ENCODE measurements around the gene KIAA1217.

Gene KIAA1217

GRCh38 chr10:24340883-24341282 lies 131.9 kb downstream of the KIAA1217 start:
- ChIA-PET POLR2A (no interaction called here), CTCF (no interaction called here)
- no peaks in the 10 kb centered on the region for H3K4me1 ChIP-seq (ENCODE audit: control insufficient read depth, insufficient read depth, low read length)
- no peaks in the 10 kb centered on the region for H3K36me3 ChIP-seq (ENCODE audit: control insufficient read depth in 2 of 2, insufficient read depth in 1 of 2, low read length in 2 of 2)
- H3K4me3 ChIP-seq (ENCODE audit: low read depth, low read length) = no peak overlapping the region
- no peak for TF ChIP-seq YY1 (tag by site-specific recombination; IDR thresholded peaks at IDR 0.05)
- TF ChIP-seq ZSCAN4 (tag by site-specific recombination; IDR thresholded peaks at IDR 0.05) = no peak
- TF ChIP-seq ZXDB (tag by site-specific recombination; IDR thresholded peaks at IDR 0.05) = no peak
- TF ChIP-seq ZNF549 (tag by site-specific recombination; IDR thresholded peaks at IDR 0.05) = no peak
- TF ChIP-seq IKZF3 (tag by site-specific recombination; IDR thresholded peaks at IDR 0.05) = no peak
- no peak for TF ChIP-seq ZBTB8A (tag by site-specific recombination; IDR thresholded peaks at IDR 0.05)
- TF ChIP-seq ZNF571 (tag by site-specific recombination; IDR thresholded peaks at IDR 0.05) = no peak
- no peak for TF ChIP-seq ZNF423 (tag by site-specific recombination; IDR thresholded peaks at IDR 0.05)
- no peaks in the 10 kb centered on the region for H3K9me3 ChIP-seq (ENCODE audit: control insufficient read depth, insufficient read depth, low read depth, low read length)
- H3K27ac ChIP-seq (ENCODE audit: extremely low read depth, low read depth, low read length) = no peak overlapping the region

- Histone ChIP-seq H3K4me1 (ENCODE audit: control insufficient read depth, insufficient read depth, low read length) (no peaks in the 10 kb centered on the region), H3K4me3 (ENCODE audit: low read depth, low read length) (no peak overlapping the region), H3K9me3 (ENCODE audit: control insufficient read depth, insufficient read depth, low read depth, low read length) (no peaks in the 10 kb centered on the region), H3K27ac (ENCODE audit: extremely low read depth, low read depth, low read length) (no peak overlapping the region), H3K36me3 (ENCODE audit: control insufficient read depth in 2 of 2, insufficient read depth in 1 of 2, low read length in 2 of 2) (no peaks in the 10 kb centered on the region)
- POLR2A ChIA-PET = no interaction called here
- TF ChIP-seq ZNF311 (tag by site-specific recombination; IDR thresholded peaks at IDR 0.05; ENCODE audit: borderline replicate concordance) (no peak), ZNF560 (tag by site-specific recombination; IDR thresholded peaks at IDR 0.05; ENCODE audit: borderline replicate concordance) (no peak), REPIN1 (tag by site-specific recombination; IDR thresholded peaks at IDR 0.05; ENCODE audit: low read depth) (no peak), ZFP41 (tag by site-specific recombination; IDR thresholded peaks at IDR 0.05; ENCODE audit: borderline replicate concordance) (no peak), ZNF658 (tag by site-specific recombination; IDR thresholded peaks at IDR 0.05) (no peak), ZBTB49 (tag by site-specific recombination; IDR thresholded peaks at IDR 0.05; ENCODE audit: low read depth) (no peak), ZNF354C (tag by site-specific recombination; IDR thresholded peaks at IDR 0.05; ENCODE audit: borderline replicate concordance, low read depth) (no peak), ZNF639 (tag by site-specific recombination; IDR thresholded peaks at IDR 0.05) (no peak), ZBTB21 (tag by site-specific recombination; IDR thresholded peaks at IDR 0.05) (no peak), ZNF221 (tag by site-specific recombination; IDR thresholded peaks at IDR 0.05; ENCODE audit: borderline replicate concordance) (no peak), ZNF555 (tag by site-specific recombination; conservative IDR thresholded peaks at IDR 0.05) (no peak)
- TF ChIP-seq, protein P1, sequence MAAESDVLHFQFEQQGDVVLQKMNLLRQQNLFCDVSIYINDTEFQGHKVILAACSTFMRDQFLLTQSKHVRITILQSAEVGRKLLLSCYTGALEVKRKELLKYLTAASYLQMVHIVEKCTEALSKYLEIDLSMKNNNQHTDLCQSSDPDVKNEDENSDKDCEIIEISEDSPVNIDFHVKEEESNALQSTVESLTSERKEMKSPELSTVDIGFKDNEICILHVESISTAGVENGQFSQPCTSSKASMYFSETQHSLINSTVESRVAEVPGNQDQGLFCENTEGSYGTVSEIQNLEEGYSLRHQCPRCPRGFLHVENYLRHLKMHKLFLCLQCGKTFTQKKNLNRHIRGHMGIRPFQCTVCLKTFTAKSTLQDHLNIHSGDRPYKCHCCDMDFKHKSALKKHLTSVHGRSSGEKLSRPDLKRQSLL (tag by site-specific recombination; IDR thresholded peaks at IDR 0.05) = no peak
- CTCF ChIA-PET = no interaction called here
Measured at GRCh38 chr10:24341371-24341770, 132.4 kb downstream of the KIAA1217 start.
